ENCODE measurements around the gene PBX4. TPM values are rescaled to one million over a fixed set of nuclear protein-coding genes. Genes with fewer than 3 reads are reported as not detected.

Gene PBX4
- total and polyA plus RNA-seq, 2 experiments from 2014 or later, result 3.2 to 4.3 TPM

- TF ChIP-seq CTCF (IDR thresholded peaks at IDR 0.05; ENCODE audit: poor library complexity), result no peak
- no peak for TF ChIP-seq EZH2 (IDR thresholded peaks at IDR 0.05; ENCODE audit: borderline replicate concordance)
- no peak for TF ChIP-seq EZH2phosphoT487 (IDR thresholded peaks at IDR 0.05; ENCODE audit: low read depth, severe bottlenecking, unreplicated experiment)
- DNase-seq (ENCODE audit: low spot score), result no peak
- 91% methylated on average over 17 of the region's 17 CpGs for WGBS (ENCODE audit: low lambda C conversion rate, missing lambda C conversion rate)
- no peaks in the 10 kb centered on the region for H3K9me3 ChIP-seq (ENCODE audit: low read depth)
- H3K27me3 ChIP-seq, result no peaks in the 10 kb centered on the region
- H3K79me2 ChIP-seq, result no peaks in the 10 kb centered on the region
- H4K20me1 ChIP-seq (ENCODE audit: insufficient read depth, poor library complexity, severe bottlenecking), result no peaks in the 10 kb centered on the region
- H3K4me1 ChIP-seq (ENCODE audit: insufficient read depth), result no peaks in the 10 kb centered on the region
- H3K36me3 ChIP-seq (replicated peaks; ENCODE audit: insufficient read depth, low read depth), result no peaks in the 10 kb centered on the region
- no peak overlapping the region for H3K27ac ChIP-seq
- H2AFZ ChIP-seq, result no peak overlapping the region
- no peaks in the 10 kb centered on the region for H3K9me2 ChIP-seq (replicated peaks; ENCODE audit: insufficient read depth)
- H3K4me3 ChIP-seq, result no peak overlapping the region
- no peak overlapping the region for H3K4me2 ChIP-seq
Measured at GRCh38 chr19:19562665-19563347, 55.7 kb downstream of the PBX4 start.

GRCh38 chr19:19561946-19562664, 56.4 kb downstream of the PBX4 start:
- Histone ChIP-seq H3K36me3 (replicated peaks; ENCODE audit: insufficient read depth, low read depth) (no peaks in the 10 kb centered on the region), H3K79me2 (no peaks in the 10 kb centered on the region), H4K20me1 (ENCODE audit: insufficient read depth, poor library complexity, severe bottlenecking) (no peaks in the 10 kb centered on the region), H2AFZ (no peak overlapping the region), H3K9me3 (ENCODE audit: low read depth) (no peaks in the 10 kb centered on the region), H3K27me3 (no peaks in the 10 kb centered on the region), H3K4me2 (no peak overlapping the region), H3K9me2 (replicated peaks; ENCODE audit: insufficient read depth) (no peaks in the 10 kb centered on the region), H3K4me3 (no peak overlapping the region), H3K27ac (no peak overlapping the region), H3K4me1 (ENCODE audit: insufficient read depth) (no peaks in the 10 kb centered on the region)
- TF ChIP-seq EZH2phosphoT487 (IDR thresholded peaks at IDR 0.05; ENCODE audit: low read depth, severe bottlenecking, unreplicated experiment) (no peak), CTCF (IDR thresholded peaks at IDR 0.05; ENCODE audit: poor library complexity) (no peak), EZH2 (IDR thresholded peaks at IDR 0.05; ENCODE audit: borderline replicate concordance) (no peak)
- 91% methylated on average over 26 of the region's 26 CpGs for WGBS (ENCODE audit: low lambda C conversion rate, missing lambda C conversion rate)
- no peak for DNase-seq (ENCODE audit: low spot score)

GRCh38 chr19:19559931-19560330, 58.6 kb downstream of the PBX4 start:
- Histone ChIP-seq H3K27me3 (no peaks in the 10 kb centered on the region), H3K79me2 (no peaks in the 10 kb centered on the region), H3K4me2 (no peak overlapping the region), H3K9me3 (ENCODE audit: low read depth) (no peaks in the 10 kb centered on the region), H3K27ac (no peak overlapping the region), H4K20me1 (ENCODE audit: insufficient read depth, poor library complexity, severe bottlenecking) (no peaks in the 10 kb centered on the region), H3K4me1 (ENCODE audit: insufficient read depth) (no peaks in the 10 kb centered on the region), H3K4me3 (no peak overlapping the region), H3K36me3 (replicated peaks; ENCODE audit: insufficient read depth, low read depth) (no peaks in the 10 kb centered on the region), H2AFZ (no peak overlapping the region), H3K9me2 (replicated peaks; ENCODE audit: insufficient read depth) (no peaks in the 10 kb centered on the region)
- DNase-seq (ENCODE audit: low spot score), result no peak
- 73% methylated on average over 4 of the region's 4 CpGs for WGBS (ENCODE audit: low lambda C conversion rate, missing lambda C conversion rate)
- no peak for TF ChIP-seq CTCF (IDR thresholded peaks at IDR 0.05; ENCODE audit: poor library complexity)
- TF ChIP-seq EZH2phosphoT487 (IDR thresholded peaks at IDR 0.05; ENCODE audit: low read depth, severe bottlenecking, unreplicated experiment), result no peak
- TF ChIP-seq EZH2 (IDR thresholded peaks at IDR 0.05; ENCODE audit: borderline replicate concordance), result no peak

Measured in hepatocyte (in vitro differentiated cells).